Middle frontal gyrus (tissue), 1 donor: ENCODE data around the gene NDUFB8.
"Not testable (repeated sequence)": the region's sequence is repeated elsewhere in the genome, so short reads cannot be mapped to it uniquely, and the experiment has no call there.

Experiments
- DNase-seq: peaks from one replicate; pipeline ENCODE4 v3.0.0-alpha.2; 2015; ENCODE audit warnings: low spot score; ENCODE audit errors: extremely low spot score

NDUFB8 gene

DNA sequence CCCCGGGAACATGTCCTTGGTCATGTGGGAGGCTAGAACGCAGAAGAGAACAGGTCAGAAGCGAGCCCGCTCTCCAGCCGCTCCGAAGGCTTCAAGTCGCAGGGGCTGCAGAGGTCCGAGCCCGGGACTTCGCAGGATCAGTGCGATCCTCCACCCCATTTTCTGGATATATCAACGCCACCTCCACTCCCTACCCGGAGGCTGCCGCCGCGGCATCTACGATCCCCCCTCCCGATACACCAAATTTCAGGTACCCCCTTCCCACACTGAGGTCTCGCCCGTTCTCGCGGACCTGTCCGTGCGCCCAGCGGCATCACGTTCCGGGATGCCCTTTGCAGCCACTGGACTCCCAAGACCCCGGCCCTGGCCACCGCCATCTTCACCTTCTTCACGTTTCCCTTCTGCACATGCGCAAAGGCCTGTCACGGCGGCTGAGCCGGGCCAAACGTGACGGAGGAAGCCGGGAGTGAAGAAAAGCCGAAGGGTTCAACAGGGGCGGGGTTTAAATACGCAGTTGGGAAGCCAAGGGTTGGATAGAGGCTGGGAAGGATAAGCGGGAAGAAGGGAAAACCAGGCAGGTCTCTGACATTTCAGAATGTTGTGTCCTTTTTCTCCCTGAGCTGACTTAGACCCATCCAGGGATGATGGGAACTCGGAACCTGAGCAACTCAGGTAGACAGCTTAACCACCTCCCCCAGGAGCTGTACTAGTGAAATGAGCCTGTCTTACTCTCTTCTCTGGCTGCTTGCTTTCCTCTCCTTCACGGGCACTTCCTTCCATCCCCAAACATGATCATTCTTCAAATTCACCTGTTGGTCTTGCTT lies at the start of gene NDUFB8:
NDUFB8 (minus strand) TSS at position 397 of the 824 bp plus-strand sequence; CDS start at position 377, 20 bp downstream.
- DNase-seq: peak; percentile 89

DNA sequence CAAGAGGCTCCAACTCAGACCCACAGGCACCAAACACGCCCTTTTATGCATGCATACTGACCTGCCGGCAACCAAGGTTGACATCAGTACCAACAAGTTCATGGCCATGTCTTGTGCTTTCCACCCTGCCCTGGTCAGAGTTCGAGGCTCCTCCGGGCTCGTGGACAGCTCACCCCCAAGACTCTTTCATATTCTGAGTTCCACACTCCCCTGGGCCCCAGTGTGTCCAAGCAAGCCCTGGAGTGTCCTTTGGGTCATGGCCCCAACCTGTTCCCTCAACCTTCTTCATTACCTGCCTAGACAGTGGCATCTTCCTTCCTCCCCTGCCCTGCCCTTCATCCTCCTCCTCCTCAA lies 46.6 kb upstream of the NDUFB8 start:
- no peak for DNase-seq

DNA sequence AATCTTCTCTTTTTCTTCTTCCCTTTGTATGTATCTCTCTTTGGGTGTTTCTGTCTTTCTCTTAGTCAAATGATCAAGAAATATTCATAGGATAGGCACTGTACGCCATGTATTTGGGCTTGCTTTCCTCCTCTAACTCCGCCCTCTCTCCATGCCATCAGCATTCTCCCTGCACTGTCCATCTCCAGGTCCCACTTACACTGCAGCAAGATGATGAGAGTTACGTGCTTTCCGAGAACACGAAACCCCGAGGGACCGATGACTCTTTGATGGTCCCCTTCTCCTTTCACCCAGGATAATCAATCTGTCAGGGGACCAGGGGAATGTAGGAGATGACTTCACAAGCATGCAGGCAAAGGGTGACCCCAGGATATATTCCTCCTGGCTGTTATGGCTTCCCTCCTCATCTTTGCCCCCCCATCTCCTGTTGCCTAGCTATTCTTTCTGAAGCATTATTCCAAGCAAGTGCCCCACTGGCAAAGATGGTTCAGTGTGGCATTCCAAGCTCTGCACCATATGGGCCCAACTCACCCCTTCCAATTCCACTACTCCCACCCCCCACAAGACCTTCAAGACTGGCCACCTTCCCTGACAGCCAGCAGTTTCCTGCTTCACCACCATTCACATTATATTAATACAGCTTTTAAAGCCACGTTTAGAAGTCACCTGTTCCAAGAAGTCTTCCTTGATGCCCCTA lies 46.1 kb upstream of the NDUFB8 start:
- no peak for DNase-seq

DNA sequence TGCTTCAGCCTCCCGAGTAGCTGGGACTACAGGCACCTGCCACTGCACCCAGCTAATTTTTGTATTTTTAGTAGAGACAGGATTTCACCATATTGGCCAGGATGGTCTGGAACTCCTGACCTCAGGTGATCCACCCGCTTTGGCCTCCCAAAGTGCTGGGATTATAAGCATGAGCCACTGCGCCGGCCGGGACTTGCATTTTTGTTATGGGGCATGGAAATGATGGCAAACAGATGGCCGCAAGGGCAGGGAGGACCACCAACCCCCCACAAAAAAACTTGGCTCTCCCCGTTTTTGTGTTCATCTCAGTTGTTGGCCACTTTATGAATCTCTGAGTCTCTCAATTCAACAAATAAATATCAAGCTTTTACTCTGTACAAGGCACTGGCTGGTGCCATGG lies 45.5 kb upstream of the NDUFB8 start:
- not testable (repeated sequence) for DNase-seq

DNA sequence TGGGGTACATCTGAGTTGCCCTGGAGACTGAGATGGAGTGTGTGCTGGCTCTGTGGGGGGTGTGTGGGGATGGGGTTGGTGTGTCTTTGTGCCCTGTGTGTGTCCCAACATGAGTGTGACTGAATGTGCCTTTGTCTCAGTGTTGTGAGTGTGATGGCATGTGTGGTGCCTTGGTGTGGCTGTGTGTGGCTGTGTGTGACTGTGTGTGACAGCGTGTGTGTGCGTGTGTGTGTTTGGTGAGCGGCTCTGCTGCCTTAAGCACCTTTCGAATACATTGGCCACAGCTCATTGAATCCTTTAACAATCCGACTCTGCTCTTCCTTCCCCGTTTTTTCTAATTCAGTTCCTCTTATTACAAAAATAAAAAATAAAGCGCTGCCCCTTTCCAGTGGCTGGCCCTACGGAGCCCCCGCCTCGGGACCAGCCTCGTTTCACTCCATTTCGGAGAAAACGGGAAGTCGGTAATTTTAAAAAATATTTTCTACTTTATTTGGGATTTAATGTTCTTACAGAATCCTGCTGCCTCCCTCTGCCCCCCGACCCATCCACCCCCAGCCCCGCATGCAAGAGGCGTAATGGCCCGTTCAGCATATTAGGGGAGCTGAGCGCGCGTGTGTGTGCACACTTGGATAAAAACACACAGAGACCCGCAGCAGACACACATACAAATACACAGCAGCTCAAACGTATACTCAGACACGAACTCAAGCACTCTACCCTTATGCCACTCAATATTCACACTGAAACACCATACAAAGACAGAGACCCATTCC lies 41.6 kb upstream of the NDUFB8 start:
- no peak for DNase-seq

DNA sequence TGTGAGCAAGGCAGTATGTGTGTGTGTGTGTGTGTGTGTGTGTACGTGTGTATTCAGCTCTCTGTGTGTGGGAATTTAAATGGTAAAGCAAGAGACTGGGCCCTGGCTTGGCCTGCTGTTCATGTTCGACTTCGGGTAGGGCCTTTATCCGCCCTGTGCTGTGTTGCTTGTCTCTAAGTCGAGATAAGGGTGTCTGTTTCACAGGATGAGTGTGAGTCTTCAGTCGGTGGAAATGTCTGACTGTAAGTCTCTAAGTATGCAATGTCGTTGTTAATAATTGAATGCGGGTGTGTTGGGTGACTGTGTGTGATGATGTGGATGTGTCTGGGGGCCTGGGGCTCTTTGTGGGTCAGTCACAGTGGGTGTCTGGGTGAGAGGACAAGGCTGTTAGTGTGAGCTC lies 40.8 kb upstream of the NDUFB8 start:
- DNase-seq: no peak

DNA sequence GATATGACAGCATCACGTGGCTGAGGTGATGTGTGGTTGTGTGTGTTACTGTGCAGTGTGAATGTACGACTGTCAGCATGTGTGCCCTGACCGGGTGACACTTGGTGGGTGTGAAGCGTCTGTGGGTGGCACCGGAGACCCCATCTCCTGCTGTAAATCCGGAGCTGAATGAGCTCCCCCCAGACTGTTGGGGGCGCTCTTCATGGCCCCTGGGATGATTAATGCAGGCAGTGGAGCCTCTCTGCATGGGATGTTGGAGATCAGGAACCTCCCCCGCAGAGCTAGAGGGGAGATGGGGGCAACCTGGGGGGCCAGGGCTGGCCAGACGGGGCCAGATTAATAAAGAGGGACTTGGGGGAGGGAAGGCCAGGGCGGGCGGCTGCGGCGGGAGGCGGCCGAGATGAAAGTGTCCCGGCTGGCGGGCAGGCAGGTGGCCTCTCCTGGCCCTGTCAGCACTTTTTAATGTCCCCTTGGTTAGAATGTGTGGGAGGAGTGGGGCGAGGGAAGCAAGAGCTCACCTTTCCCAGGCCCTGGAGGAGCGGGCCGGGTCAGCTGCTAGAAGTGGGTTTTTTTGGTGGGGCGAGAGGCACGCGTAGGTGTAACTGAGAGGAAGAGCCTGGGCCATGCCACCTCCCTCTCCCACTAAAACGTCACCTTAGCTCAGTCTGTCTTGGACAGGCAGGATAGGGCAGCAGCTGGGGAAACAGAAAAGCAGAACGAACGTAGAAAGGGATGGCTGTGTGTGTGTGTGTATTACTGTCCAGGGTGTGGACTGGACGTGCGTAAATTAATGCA lies 40.2 kb upstream of the NDUFB8 start:
- DNase-seq: no peak

DNA sequence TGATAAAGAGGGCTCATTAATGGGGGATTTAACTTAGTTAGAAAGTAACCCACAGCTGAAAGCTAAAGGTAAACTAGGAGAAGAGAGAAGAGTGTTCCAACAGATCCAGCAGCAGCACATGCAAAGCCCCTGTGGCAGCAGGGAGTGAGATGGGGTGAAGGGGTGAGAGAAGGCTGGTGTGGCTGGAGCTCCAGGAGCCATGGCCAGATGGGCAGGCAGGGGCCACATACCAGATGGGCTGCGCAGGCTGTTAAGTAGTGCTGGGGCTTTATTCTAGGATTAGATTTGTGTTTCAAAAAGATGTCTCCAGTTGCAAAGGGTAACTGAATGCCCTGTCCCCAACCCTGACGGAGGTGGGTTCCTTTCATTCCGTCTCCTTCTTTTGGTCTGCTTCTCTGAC lies 39.2 kb upstream of the NDUFB8 start:
- no peak for DNase-seq

DNA sequence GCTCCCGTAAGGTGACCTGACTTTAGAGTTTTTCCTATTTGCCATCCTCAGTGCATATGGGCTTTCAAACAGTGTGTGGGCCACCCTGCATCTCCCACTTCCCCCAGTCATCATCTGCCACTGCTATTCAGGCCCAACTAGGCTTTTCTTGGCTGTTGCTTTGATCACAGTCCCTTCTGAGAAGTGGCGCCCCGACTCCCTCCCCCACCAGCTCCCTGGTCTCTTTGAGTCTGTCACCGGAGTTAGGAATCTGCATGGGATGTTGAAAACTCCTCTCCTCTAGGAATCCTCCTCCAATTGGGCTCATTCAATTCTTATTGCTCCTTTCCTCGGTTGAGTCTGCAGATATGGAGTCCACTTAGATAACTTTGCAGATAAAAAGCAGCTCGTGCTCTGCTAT lies 38.2 kb upstream of the NDUFB8 start:
- no peak for DNase-seq

DNA sequence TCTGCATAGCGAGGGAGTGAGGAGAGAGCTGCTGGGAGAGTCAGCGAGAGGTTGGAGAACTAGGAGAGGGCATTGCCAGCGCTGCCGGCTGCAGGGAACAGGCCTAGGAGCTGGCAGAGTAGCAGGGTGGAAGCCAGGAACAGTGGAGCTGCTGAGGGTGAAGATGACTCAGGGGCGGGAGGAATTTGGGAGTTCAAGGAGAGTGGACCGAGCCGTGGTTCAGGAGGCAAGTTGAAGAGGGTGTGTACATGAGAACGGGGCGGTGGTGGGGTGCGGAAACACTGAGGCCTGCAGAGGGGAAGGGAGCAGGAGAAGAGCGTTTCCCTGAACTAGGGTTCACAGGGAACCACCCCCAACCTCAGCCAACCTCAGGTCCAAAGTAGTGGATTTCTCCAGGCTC lies 37.6 kb upstream of the NDUFB8 start:
- DNase-seq: no peak

DNA sequence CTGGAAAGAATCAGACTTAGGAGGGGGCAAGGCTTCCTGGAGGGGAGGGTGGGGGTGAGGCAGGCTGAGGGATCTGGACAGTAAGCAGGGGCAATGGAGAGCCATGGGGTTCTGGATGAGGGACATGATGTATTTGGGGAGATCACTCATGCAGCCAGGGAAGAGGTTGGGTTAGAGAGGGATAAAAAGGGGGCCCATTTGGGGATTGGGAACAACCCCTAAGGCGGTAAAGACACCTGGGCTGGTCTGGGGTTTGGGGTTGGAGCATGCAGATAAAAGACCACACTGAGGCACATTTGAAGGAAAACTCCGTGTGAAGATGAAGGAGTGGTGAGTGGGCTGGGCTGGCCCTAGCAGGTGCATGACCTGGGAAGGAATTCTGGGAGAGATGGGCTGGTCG lies 36.9 kb upstream of the NDUFB8 start:
- no peak for DNase-seq

DNA sequence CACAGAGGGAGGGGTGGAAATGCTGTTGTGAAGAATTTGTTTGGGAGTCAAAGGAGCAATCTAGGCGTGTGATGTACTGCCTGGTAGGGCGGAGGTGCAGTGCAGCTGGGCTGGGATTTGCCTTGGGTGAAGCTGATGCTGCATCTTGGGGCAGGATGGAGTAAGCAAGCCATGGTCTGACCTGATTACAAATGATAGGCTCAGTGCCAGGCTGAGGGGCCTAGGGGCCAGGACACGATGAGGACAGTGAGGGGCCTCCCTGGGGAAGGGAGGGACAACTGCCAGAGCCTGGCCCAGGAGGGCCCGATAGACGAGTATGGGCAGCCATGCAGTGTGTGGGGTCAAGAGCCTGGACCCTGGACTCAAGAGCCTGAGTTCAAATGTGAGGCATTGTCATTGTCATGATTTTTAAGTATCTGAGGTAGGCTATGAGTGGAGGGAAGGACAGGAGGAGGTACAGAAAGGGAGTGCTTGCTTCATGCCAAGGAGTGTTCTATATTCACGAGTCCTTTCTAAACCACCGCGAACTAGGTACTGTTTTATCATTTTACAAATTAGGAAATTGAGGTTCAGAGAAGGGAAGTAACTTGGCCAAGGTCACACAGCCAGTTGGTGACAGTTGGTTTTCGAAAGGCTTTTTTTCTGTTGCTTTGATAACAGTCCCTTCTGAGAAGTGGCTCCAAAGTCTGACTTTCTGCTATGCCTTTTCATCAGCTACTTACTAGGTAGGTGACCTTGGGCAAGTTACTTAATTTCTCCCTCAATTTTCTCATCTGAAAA lies 35.7 kb upstream of the NDUFB8 start:
- DNase-seq: no peak

DNA sequence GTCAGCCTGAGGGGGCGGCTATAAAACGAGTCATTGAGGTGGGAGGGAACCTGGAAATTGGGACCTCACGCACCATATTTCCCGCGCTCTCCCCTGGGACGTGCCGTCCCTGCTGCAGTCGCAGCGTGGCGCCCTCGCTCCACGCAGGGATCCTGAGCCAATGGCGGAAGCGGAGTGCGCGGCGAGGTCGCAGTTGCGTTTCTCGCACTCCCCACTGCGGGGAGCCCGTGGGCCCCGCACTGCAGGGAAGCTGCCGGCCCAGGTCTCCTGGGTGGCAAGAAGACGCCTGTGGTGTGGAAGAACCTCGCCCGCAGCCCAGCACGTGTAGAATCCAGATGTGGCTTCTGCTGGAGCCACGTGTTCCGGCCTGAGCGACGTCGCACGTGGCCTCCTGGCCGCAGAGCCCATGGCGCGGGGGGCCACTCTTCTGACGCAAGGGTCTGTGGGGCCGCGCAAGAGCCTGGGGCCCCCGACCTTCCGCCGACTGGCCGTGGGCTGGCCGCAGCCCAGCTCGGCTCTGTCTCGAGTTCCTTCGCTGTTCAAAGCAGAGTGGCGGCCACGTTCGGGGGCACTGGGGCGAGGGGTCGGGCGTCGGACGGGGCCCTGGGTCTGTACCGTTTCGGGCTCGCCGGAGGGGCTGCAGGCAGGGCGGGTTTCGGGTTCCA lies 32.5 kb upstream of the NDUFB8 start:
- peak; percentile 60 for DNase-seq

DNA sequence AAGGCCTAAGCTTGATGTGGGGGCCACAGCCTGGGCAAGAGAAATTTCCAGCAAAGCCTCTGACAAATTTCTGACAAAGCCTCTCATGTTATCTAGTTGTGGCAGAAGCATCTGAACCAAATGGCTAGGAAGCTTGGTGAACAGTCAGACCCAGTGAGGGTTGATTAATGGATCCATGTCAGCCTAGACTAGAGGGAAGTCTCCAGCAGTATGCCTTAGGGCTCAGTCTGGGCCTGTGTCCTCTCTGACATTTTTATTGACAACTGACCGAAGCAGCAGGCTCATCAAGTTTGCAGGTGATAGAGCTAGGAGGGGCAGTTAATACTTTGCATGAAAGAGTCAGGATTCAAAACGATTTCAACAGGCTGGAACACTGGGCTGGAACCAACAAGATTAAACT lies 31.3 kb upstream of the NDUFB8 start:
- DNase-seq: no peak

DNA sequence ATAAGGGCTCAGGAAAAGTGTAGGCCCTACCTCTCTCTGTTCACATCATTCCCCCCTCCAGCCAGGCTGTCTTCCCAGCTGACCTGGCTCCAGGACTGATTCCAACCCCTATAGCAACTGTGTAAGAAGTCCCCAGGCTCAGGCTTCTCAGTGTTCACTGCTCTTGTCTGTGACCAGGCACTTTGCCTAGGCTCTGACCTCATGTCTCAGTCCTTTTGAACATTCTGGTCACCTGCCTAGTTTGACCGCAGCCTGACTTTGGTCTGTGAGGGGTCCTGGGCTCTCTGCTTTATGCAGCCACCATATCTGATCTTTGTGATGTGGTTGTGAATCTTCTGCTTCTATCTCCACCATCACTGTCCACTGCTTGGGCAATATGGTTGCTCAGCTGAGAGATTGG lies 30.6 kb upstream of the NDUFB8 start:
- DNase-seq: no peak

DNA sequence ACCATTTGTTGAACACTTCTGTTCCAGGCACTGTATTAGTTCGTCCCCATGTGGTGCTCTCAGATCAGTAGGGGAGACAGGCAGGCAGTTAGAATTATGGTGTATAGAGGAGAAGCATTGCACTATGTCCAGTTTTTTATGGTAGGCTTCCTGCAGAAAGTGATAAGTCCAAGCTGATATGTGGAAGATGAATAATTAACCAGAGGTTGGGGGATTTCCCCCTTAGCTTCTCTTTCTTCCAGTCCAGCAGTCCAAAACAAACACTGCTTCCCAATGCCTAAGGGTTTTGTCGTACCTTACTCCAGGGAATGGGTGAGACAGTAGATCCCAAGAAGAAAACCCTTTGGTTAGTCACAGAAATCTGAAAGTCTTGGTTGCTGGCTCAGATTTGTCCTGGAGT lies 25.2 kb upstream of the NDUFB8 start:
- no peak for DNase-seq

DNA sequence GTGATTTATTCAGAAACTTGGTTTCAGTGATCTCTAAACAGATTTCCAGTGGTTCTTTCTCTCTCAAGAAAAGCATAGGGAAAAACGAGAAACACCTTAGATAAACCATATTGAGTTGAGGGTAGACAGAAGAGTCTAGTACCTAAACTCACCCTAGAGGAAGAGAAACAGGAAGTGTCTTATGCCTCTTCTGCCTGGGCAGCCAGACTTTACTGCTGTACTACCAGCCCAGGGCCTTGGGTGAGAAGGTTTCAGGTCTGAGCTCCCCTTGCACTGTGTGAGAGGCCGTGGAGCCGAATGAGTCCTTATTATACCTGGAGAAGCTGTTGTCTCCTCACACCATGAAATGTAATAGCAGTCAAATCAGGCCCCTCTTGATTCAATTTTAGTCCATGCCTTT lies 24.3 kb upstream of the NDUFB8 start:
- no peak for DNase-seq

DNA sequence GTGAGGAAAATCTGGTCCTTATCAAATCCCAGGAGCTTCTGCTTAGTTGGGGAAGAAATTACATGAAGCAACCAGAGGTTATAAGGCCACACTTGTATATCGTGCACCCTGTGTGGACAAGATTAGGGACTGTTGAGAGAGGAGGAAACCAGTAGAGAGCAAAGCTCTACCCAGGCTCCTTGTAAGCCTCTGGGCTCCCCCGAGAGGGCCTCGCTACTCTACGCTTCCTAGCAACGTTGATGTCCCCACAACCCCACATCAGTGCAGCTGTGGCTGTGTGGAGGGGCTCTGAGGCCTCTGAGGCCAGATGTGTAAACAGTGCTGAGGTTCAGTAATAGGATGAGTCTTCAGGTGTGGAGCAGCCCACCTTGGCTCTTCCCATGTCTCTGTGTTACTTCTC lies 22.1 kb upstream of the NDUFB8 start:
- no peak for DNase-seq

DNA sequence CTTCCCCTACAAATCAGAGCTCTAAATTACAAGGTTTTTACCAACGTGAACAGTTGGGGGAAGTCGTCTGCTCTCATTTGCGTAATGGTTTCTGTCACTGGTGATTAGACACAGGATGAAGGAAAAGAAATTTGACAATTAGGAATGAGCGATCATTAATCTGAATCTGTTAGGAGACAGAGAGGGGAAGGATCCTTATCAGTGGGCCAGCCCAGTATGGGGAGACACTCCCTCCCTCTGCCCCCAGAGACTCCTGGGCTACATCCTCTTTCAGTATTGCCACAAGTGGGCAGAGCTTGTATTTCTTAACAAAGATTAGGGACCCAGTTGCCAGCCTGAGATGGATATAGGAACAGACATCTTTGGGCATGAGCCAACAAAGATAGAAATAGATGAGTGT lies 21.5 kb upstream of the NDUFB8 start:
- DNase-seq: no peak

DNA sequence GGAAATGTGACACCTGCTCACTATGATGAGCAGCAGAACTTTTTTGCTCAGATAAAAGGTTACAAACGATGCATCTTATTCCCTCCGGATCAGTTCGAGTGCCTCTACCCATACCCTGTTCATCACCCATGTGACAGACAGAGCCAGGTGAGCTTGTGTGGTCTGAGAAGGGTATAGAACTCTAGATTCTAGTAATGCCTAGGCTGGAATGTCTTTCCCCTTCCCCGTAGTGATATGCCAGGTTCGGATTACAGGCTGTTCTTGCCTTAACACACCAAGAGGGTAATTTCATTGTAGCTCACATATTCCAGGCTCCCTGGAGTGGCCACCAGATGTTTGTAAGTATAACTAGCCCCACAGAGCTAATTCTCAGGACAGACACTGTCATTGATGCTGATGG lies 15.3 kb upstream of the NDUFB8 start:
- no peak for DNase-seq
